Stimulated activated naive CD8-positive, alpha-beta T cell treated with anti-CD3 and anti-CD28 coated beads, Interleukin-15, Interleukin-2, amounts not matched to agents 100 ng/mL and 50 ng/mL, for 24 hours (primary cell): Measurements from ENCODE around the gene FREY1.

ENCODE experiments used
- H3K27ac Mint-ChIP-seq: one replicate; pipeline ENCODE4 v1.8.0; 2021; ENCODE audit warnings: mild to moderate bottlenecking, mixed read lengths
- H3K27me3 Mint-ChIP-seq: one replicate; pipeline ENCODE4 v1.8.0; 2021; ENCODE audit warnings: mixed read lengths
- H3K36me3 Mint-ChIP-seq: one replicate; pipeline ENCODE4 v1.8.0; 2021; ENCODE audit warnings: low read depth, mixed read lengths
- H3K4me1 Mint-ChIP-seq: one replicate; pipeline ENCODE4 v1.8.0; 2021; ENCODE audit warnings: low read depth, mixed read lengths
- H3K4me3 Mint-ChIP-seq: one replicate; pipeline ENCODE4 v1.8.0; 2021; ENCODE audit warnings: mild to moderate bottlenecking, mixed read lengths
- H3K9me3 Mint-ChIP-seq: one replicate; pipeline ENCODE4 v1.8.0; 2021; ENCODE audit warnings: mixed read lengths

The FREY1 gene

DNA sequence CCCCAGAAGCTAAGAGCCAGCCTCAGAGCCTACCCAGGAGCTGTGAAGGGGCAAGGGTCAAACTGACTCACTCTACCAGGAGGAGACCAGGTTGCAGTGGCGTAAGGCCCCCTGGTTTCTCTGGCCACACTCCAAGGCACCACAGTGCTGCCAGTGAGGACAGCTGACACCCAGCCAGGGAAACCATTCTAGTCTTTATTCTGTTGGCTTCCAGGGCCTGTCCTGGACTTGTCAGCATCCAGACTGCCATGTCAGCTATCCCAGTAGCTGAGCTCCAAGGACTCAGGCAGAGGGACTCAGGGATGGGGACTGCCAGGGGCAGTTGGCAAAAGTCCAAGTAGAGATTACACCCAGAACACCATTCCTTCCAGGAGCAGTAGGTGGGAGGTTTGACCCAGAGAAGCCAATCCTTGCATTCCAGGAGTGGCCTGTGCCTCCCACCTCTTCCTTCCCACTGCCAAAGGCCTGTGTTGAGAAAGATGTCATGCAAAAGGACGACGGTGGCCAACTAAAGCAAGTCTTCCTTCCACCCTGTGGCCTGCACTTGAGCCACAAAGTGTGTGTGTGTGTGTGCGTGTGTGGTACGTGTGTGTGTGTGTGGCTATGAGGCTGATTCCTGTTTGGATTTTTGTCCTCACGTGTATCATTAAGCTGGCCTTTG, 25.2 kb downstream of the FREY1 start:
- H3K27me3 Mint-ChIP-seq = no peaks in the 10 kb centered on the region
- H3K4me3 Mint-ChIP-seq = no peak overlapping the region
- peaks cover 10% of the 10 kb centered on the region for H3K4me1 Mint-ChIP-seq
- H3K27ac Mint-ChIP-seq = no peak overlapping the region
- H3K36me3 Mint-ChIP-seq = peaks cover 29% of the 10 kb centered on the region
- H3K9me3 Mint-ChIP-seq = no peaks in the 10 kb centered on the region

- Mint-ChIP-seq H3K9me3 (no peaks in the 10 kb centered on the region), H3K27me3 (no peaks in the 10 kb centered on the region), H3K36me3 (peaks cover 35% of the 10 kb centered on the region), H3K4me3 (no peak overlapping the region), H3K4me1 (peaks cover 10% of the 10 kb centered on the region), H3K27ac (no peak overlapping the region)
These were observed 26.1 kb downstream of the FREY1 start for GRCh38 chr11:45880772-45881570.

- Mint-ChIP-seq H3K4me3 (no peak overlapping the region), H3K27me3 (no peaks in the 10 kb centered on the region), H3K36me3 (peaks cover 41% of the 10 kb centered on the region), H3K9me3 (no peaks in the 10 kb centered on the region), H3K27ac (no peak overlapping the region), H3K4me1 (peaks cover 7% of the 10 kb centered on the region)
These were observed 27.0 kb downstream of the FREY1 start for GRCh38 chr11:45879803-45880686.

- peaks cover 60% of the 10 kb centered on the region for H3K36me3 Mint-ChIP-seq
- H3K4me1 Mint-ChIP-seq = no peaks in the 10 kb centered on the region
- H3K27ac Mint-ChIP-seq = no peak overlapping the region
- no peak overlapping the region for H3K4me3 Mint-ChIP-seq
- no peaks in the 10 kb centered on the region for H3K9me3 Mint-ChIP-seq
- no peaks in the 10 kb centered on the region for H3K27me3 Mint-ChIP-seq
These were observed 29.2 kb downstream of the FREY1 start for GRCh38 chr11:45877845-45878244.

DNA sequence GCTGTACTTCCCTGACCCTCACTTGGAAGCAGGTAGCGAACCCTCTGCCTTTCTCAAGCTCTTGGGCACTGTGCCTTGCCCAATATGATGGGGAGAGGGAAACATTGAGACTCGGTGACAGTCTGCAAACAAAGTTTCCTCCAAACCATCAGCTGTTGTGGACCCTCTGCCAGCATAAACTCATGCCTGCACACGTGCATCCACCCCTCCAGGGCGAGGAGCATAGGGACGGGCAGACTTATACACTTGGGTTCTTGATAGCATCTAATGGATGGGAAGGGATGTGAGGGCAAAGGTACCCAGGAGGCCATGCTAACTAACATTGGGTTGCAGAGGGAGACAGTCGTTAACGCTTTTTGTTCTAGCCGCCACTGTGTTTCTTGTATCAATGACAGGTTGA, 29.9 kb downstream of the FREY1 start:
- Mint-ChIP-seq H3K4me3 (no peak overlapping the region), H3K27ac (no peak overlapping the region), H3K36me3 (peaks cover 57% of the 10 kb centered on the region), H3K9me3 (no peaks in the 10 kb centered on the region), H3K4me1 (no peaks in the 10 kb centered on the region), H3K27me3 (no peaks in the 10 kb centered on the region)

DNA sequence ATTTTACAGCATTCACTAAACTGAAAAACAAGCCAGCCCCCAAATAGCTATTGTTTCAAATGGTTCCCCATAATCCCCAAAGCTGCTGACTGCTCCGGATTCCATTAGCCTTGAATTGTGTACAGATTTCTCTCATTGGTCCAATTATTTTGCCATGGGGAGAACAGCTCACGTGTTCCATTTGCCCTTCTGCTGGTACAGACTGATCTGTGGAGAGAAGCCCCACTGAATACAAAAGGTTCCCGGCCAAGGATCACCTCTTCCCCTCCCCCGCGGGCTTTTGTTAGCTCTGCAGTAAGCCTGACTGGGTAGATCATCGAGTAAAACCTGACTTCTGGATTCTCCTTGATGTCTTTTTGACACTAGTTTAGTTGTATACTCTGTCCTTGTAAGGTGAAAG, 30.7 kb downstream of the FREY1 start:
- Mint-ChIP-seq H3K36me3 (peaks cover 57% of the 10 kb centered on the region), H3K27ac (no peak overlapping the region)

GRCh38 chr11:45872651-45873356, 34.3 kb downstream of the FREY1 start:
- Mint-ChIP-seq H3K36me3 (peaks cover 68% of the 10 kb centered on the region), H3K27ac (no peak overlapping the region), H3K9me3 (no peaks in the 10 kb centered on the region), H3K27me3 (no peaks in the 10 kb centered on the region), H3K4me1 (no peaks in the 10 kb centered on the region), H3K4me3 (no peak overlapping the region)

More for the DNA sequence above, 30.7 kb downstream of the FREY1 start:
- Mint-ChIP-seq H3K4me1 (no peaks in the 10 kb centered on the region), H3K27me3 (no peaks in the 10 kb centered on the region), H3K9me3 (no peaks in the 10 kb centered on the region), H3K4me3 (no peak overlapping the region)

DNA sequence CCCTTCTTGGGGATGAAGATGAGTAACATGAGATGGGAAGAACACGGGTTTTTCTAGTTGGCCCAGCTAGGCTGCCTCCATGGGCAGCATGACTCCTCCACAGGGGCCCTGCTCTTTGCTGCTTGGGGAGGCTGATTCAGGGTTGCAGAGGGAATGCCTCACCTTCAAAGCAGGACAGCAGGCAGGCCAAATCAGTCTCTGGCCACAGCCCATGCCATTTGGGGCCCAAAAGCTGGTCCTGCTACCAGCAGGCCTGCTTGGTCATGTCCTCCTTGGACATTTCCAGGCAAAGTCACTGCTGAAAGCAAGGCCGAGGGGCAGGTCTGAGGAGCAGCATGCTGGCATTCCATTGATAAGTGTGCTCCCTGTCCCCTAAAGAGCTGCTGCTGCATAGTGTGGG, 35.4 kb downstream of the FREY1 start:
- no peak overlapping the region for H3K4me3 Mint-ChIP-seq
- H3K9me3 Mint-ChIP-seq = no peaks in the 10 kb centered on the region
- no peak overlapping the region for H3K27ac Mint-ChIP-seq
- peaks cover 64% of the 10 kb centered on the region for H3K36me3 Mint-ChIP-seq
- H3K27me3 Mint-ChIP-seq = no peaks in the 10 kb centered on the region
- no peaks in the 10 kb centered on the region for H3K4me1 Mint-ChIP-seq

DNA sequence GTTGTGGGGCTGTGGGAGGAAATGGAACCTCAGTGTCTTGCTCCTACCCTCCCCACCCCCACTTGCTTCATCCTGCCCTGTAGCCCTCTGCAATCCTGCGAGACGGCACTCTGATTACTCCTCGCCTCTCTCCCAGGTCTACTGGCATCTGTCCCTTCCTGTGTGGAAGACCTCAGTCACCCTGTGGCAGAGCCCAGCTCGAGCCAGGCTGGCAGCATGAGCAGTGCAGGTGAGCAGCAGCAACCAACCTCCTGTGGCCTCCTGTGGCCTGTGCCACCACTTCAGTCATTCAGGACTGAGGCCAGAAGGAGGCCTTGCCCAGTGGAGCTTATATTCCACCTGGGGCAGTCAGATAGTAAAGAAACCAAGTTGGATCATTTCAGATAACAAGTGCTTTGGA, 36.4 kb downstream of the FREY1 start:
- H3K4me3 Mint-ChIP-seq = no peak overlapping the region
- peaks cover 67% of the 10 kb centered on the region for H3K36me3 Mint-ChIP-seq
- H3K4me1 Mint-ChIP-seq = no peaks in the 10 kb centered on the region
- no peak overlapping the region for H3K27ac Mint-ChIP-seq
- H3K27me3 Mint-ChIP-seq = no peaks in the 10 kb centered on the region
- H3K9me3 Mint-ChIP-seq = no peaks in the 10 kb centered on the region

DNA sequence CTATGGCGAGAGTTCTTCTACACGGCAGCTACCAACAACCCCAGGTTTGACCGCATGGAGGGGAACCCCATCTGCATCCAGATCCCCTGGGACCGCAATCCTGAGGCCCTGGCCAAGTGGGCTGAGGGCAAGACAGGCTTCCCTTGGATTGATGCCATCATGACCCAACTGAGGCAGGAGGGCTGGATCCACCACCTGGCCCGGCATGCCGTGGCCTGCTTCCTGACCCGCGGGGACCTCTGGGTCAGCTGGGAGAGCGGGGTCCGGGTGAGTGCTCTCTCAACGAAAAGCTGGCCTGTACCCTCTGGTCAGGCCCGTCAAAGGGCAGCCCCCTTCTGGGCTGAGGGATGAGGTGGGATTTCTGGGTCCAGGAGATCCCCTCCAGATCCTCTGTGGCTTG, 37.5 kb downstream of the FREY1 start:
- Mint-ChIP-seq H3K27me3 (no peaks in the 10 kb centered on the region), H3K9me3 (no peaks in the 10 kb centered on the region), H3K4me1 (no peaks in the 10 kb centered on the region), H3K27ac (no peak overlapping the region), H3K36me3 (peaks cover 58% of the 10 kb centered on the region), H3K4me3 (no peak overlapping the region)

GRCh38 chr11:45864041-45864440, 43.0 kb downstream of the FREY1 start:
- Mint-ChIP-seq H3K9me3 (no peaks in the 10 kb centered on the region), H3K27me3 (no peaks in the 10 kb centered on the region), H3K36me3 (peaks cover 57% of the 10 kb centered on the region), H3K27ac (no peak overlapping the region), H3K4me3 (no peak overlapping the region), H3K4me1 (no peaks in the 10 kb centered on the region)

DNA sequence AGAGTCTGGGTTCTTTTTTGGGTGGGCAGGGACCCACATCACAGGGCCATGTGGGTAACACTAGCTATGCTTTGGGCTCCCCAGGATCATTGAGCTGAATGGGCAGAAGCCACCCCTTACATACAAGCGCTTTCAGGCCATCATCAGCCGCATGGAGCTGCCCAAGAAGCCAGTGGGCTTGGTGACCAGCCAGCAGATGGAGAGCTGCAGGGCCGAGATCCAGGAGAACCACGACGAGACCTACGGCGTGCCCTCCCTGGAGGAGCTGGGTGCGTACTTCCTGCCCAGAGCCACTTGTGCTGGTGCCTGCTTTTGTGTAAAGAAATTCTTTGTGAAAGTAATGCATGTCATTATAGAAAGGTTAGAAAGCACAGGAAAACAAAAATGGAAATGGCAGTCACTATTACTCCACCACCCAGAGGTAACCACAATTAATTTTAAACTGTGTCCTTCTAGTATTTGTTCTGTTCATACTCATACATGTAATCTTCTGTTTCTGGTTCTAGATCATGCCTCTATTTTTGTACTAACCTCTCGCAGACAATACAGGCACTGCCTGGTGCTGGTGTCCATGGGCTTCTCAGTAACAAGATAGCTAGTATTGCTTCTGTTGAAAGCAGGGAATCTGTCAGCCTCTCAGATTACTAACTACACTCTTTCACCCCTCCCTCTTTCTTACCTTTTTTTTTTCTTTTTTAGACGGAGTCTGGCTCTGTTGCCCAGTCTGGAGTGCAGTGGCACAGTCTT, 46.1 kb downstream of the FREY1 start:
- H3K4me3 Mint-ChIP-seq = no peak overlapping the region
- no peaks in the 10 kb centered on the region for H3K4me1 Mint-ChIP-seq
- no peaks in the 10 kb centered on the region for H3K27me3 Mint-ChIP-seq
- H3K36me3 Mint-ChIP-seq = peaks cover 54% of the 10 kb centered on the region
- H3K9me3 Mint-ChIP-seq = no peaks in the 10 kb centered on the region
- H3K27ac Mint-ChIP-seq = no peak overlapping the region

GRCh38 chr11:45860348-45860747, 46.7 kb downstream of the FREY1 start:
- H3K27ac Mint-ChIP-seq = no peak overlapping the region
- no peaks in the 10 kb centered on the region for H3K4me1 Mint-ChIP-seq

GRCh38 chr11:45859661-45860140, 47.4 kb downstream of the FREY1 start:
- Mint-ChIP-seq H3K4me3 (no peak overlapping the region), H3K36me3 (peaks cover 53% of the 10 kb centered on the region), H3K4me1 (no peaks in the 10 kb centered on the region), H3K9me3 (no peaks in the 10 kb centered on the region), H3K27ac (no peak overlapping the region), H3K27me3 (no peaks in the 10 kb centered on the region)

More at GRCh38 chr11:45860348-45860747, 46.7 kb downstream of the FREY1 start:
- no peak overlapping the region for H3K4me3 Mint-ChIP-seq
- H3K9me3 Mint-ChIP-seq = no peaks in the 10 kb centered on the region
- no peaks in the 10 kb centered on the region for H3K27me3 Mint-ChIP-seq
- peaks cover 53% of the 10 kb centered on the region for H3K36me3 Mint-ChIP-seq
